PC-9 (cell line): Measurements from ENCODE around the gene JPH2. TPM values are rescaled to one million over a fixed set of nuclear protein-coding genes. Genes with fewer than 3 reads are reported as not detected.

ENCODE experiments used
- BruUV-seq: library from RNA; stranded (reverse); fragments of 400-500 nt; replicated peaks from 2 replicates; lab custom pipeline; 2021; lab: Mats Ljungman, UMichigan
- CTCF ChIA-PET: fragments of 300-600 bp; sonication (Branson Sonifier 250); formaldehyde crosslinking; loops from one replicate; lab custom pipeline; 2022; ENCODE audit warnings: antibody characterized with exemption; lab: Charles Lee
- POLR2A ChIA-PET: fragments of 300-600 bp; sonication (Branson Sonifier 250); formaldehyde crosslinking; loops from one replicate; lab custom pipeline; 2022; ENCODE audit warnings: antibody characterized with exemption; ENCODE audit not compliant: unreplicated experiment; lab: Charles Lee
- DNase-seq, 2 experiments: peaks; one replicate each; pipeline versions ENCODE4 v3.0.0 to v3.0.0-alpha.2; 2015 to 2022; ENCODE audit warnings: mixed read lengths in 1 of 2
- H2AFZ ChIP-seq: fragments of 200-600 bp; sonication (generic); 2 replicates; pipeline ENCODE4 v1.8.1; 2017; ENCODE audit warnings: antibody characterized with exemption
- H3F3A ChIP-seq: fragments of 200-600 bp; sonication (generic); 2 replicates; pipeline ENCODE4 v1.8.1; 2017; ENCODE audit warnings: antibody characterized with exemption, mild to moderate bottlenecking, low read depth; ENCODE audit not compliant: insufficient read depth
- H3K27ac ChIP-seq: fragments of 200-600 bp; sonication (generic); 2 replicates; pipeline ENCODE4 v1.6.1; 2016; ENCODE audit warnings: mixed run types
- H3K27me3 ChIP-seq: fragments of 200-600 bp; sonication (generic); 2 replicates; pipeline ENCODE4 v1.6.1; 2016; ENCODE audit warnings: low read depth, mixed run types; ENCODE audit not compliant: insufficient read depth
- H3K36me3 ChIP-seq: fragments of 200-600 bp; sonication (generic); 2 replicates; pipeline ENCODE4 v1.6.1; 2016; ENCODE audit warnings: low read depth, mixed run types
- H3K4me1 ChIP-seq: fragments of 200-600 bp; sonication (generic); replicated peaks from 2 replicates; pipeline ENCODE4 v1.6.1; 2016; ENCODE audit warnings: mixed run types; ENCODE audit not compliant: insufficient read depth
- H3K4me2 ChIP-seq: fragments of 200-600 bp; sonication (generic); 2 replicates; pipeline ENCODE4 v1.6.1; 2017; ENCODE audit warnings: mixed run types
- H3K4me3 ChIP-seq: fragments of 200-600 bp; sonication (generic); 2 replicates; pipeline ENCODE4 v1.6.1; 2016; ENCODE audit warnings: mixed run types
- H3K79me2 ChIP-seq: fragments of 200-600 bp; sonication (generic); 2 replicates; pipeline ENCODE4 v1.6.1; 2017; ENCODE audit warnings: low read depth, mixed run types
- H3K9me2 ChIP-seq: fragments of 200-600 bp; sonication (generic); 2 replicates; pipeline ENCODE4 v1.8.1; 2017; ENCODE audit warnings: mild to moderate bottlenecking; ENCODE audit not compliant: insufficient read depth
- H3K9me3 ChIP-seq: fragments of 200-600 bp; sonication (generic); 2 replicates; pipeline ENCODE4 v1.8.1; 2016; ENCODE audit warnings: low read depth; ENCODE audit not compliant: insufficient read depth
- H4K20me1 ChIP-seq: fragments of 200-600 bp; sonication (generic); 2 replicates; pipeline ENCODE4 v1.8.1; 2017; ENCODE audit not compliant: insufficient read depth
- CTCF ChIP-seq: fragments of 200-600 bp; sonication (generic); conservative IDR thresholded peaks from 2 replicates; pipeline ENCODE4 v1.6.1; 2017; ENCODE audit warnings: mixed run types, antibody characterized with exemption, mild to moderate bottlenecking, moderate library complexity
- EZH2 ChIP-seq: fragments of 200-600 bp; sonication (generic); IDR thresholded peaks from 2 replicates; pipeline ENCODE4 v1.8.0; 2017; ENCODE audit warnings: antibody characterized with exemption, low read depth
- intact Hi-C: fragments of 100-400 bp; cut with micrococcal nuclease; formaldehyde crosslinking; loops from one replicate; pipeline ENCODE4 v1.10.0; 2022; ENCODE audit not compliant: unreplicated experiment
- total RNA-seq: library from RNA; stranded (reverse); gene quantifications from 2 replicates; pipeline ENCODE4 v1.2.3, GENCODE V29; 2021

The JPH2 gene
- total RNA-seq, 1 experiment from 2014 or later = 41.1 TPM

GRCh38 chr20:44099832-44100231, 87.2 kb downstream of the JPH2 start:
- Histone ChIP-seq H3F3A (no peaks in the 10 kb centered on the region; the same call in none of the 2 replicates), H3K36me3 (no peaks in the 10 kb centered on the region), H3K27ac (no peak overlapping the region), H3K9me2 (no peaks in the 10 kb centered on the region), H3K4me1 (peaks cover 5% of the 10 kb centered on the region; the same call in 1 of the 2 replicates), H4K20me1 (no peaks in the 10 kb centered on the region), H2AFZ (no peak overlapping the region), H3K9me3 (no peaks in the 10 kb centered on the region; the same call in 1 of the 2 replicates), H3K4me3 (no peak overlapping the region), H3K4me2 (no peak overlapping the region), H3K27me3 (no peaks in the 10 kb centered on the region), H3K79me2 (no peaks in the 10 kb centered on the region)
- ChIA-PET POLR2A (no interaction called here), CTCF (no interaction called here)
- intact Hi-C loops = no loop called here
- TF ChIP-seq EZH2 (no peak), CTCF (no peak)
- no TSS peak for BruUV-seq
- no peak for DNase-seq

- no peak for DNase-seq
- no peak overlapping the region for H3K27ac ChIP-seq
- ChIA-PET POLR2A (no interaction called here), CTCF (no interaction called here)
- no peak overlapping the region for H3K4me2 ChIP-seq
- TF ChIP-seq CTCF (no peak), EZH2 (no peak)
- H3K4me1 ChIP-seq = peaks cover 5% of the 10 kb centered on the region; the same call in 1 of the 2 replicates
- no TSS peak for BruUV-seq
- no peak overlapping the region for H2AFZ ChIP-seq
- no peaks in the 10 kb centered on the region; the same call in 1 of the 2 replicates for H3K9me3 ChIP-seq
- H3K36me3 ChIP-seq = no peaks in the 10 kb centered on the region
- intact Hi-C loops = no loop called here
- no peaks in the 10 kb centered on the region for H3K79me2 ChIP-seq
- H3F3A ChIP-seq = no peaks in the 10 kb centered on the region; the same call in none of the 2 replicates
- H3K4me3 ChIP-seq = no peak overlapping the region
- H3K27me3 ChIP-seq = no peaks in the 10 kb centered on the region
- no peaks in the 10 kb centered on the region for H3K9me2 ChIP-seq
- no peaks in the 10 kb centered on the region for H4K20me1 ChIP-seq
Measured at GRCh38 chr20:44098657-44099056, 88.3 kb downstream of the JPH2 start.

GRCh38 chr20:44098256-44098630, 88.7 kb downstream of the JPH2 start:
- Histone ChIP-seq H4K20me1 (no peaks in the 10 kb centered on the region), H3K27me3 (no peaks in the 10 kb centered on the region), H3K4me3 (no peak overlapping the region), H3K4me1 (peaks cover 5% of the 10 kb centered on the region; the same call in 1 of the 2 replicates), H3K27ac (no peak overlapping the region), H3K79me2 (no peaks in the 10 kb centered on the region), H3K4me2 (no peak overlapping the region), H3K36me3 (no peaks in the 10 kb centered on the region), H3F3A (no peaks in the 10 kb centered on the region; the same call in none of the 2 replicates), H3K9me3 (no peaks in the 10 kb centered on the region; the same call in 1 of the 2 replicates), H3K9me2 (no peaks in the 10 kb centered on the region), H2AFZ (no peak overlapping the region)
- BruUV-seq = no TSS peak
- POLR2A ChIA-PET = no interaction called here
- intact Hi-C loops = no loop called here
- TF ChIP-seq CTCF (no peak), EZH2 (no peak)
- CTCF ChIA-PET = no interaction called here
- no peak for DNase-seq
